Large intestine (tissue), 3 donors: ENCODE results near the gene SDK2. TPM values are rescaled to one million over a fixed set of nuclear protein-coding genes. Genes with fewer than 3 reads are reported as not detected.
"Not testable (repeated sequence)": the region's sequence is repeated elsewhere in the genome, so short reads cannot be mapped to it uniquely, and the experiment has no call there.

ENCODE experiments used
- DNase-seq, 2 donors: peaks; one replicate each; pipeline versions ENCODE4 v3.0.0 to v3.0.0-alpha.2; 2013
- H3K27ac ChIP-seq: one replicate; pipeline ENCODE4 v1.5.1; 2013; ENCODE audit warnings: low read length
- H3K27me3 ChIP-seq: 2 replicates; pipeline ENCODE4 v1.6.1; 2013; ENCODE audit warnings: low read length; ENCODE audit not compliant: control insufficient read depth, insufficient read depth
- H3K36me3 ChIP-seq: 2 replicates; pipeline ENCODE4 v1.6.1; 2013; ENCODE audit warnings: low read length; ENCODE audit not compliant: control insufficient read depth, insufficient read depth
- H3K4me1 ChIP-seq: one replicate; pipeline ENCODE4 v1.6.1; 2013; ENCODE audit warnings: low read length; ENCODE audit not compliant: control insufficient read depth, insufficient read depth
- H3K4me3 ChIP-seq: one replicate; pipeline ENCODE4 v1.5.1; 2013; ENCODE audit warnings: low read length
- H3K9me3 ChIP-seq: one replicate; pipeline ENCODE4 v1.6.1; 2013; ENCODE audit warnings: mild to moderate bottlenecking, low read depth, low read length, moderate library complexity; ENCODE audit not compliant: control insufficient read depth
- WGBS: methylation state at CpG from one replicate; pipeline ENCODE4 v1.1.5; 2013; ENCODE audit warnings: low lambda C conversion rate; ENCODE audit not compliant: insufficient coverage; 5-methylcytosine and 5-hydroxymethylcytosine counted together
- polyA plus RNA-seq: library from polyadenylated mRNA; unstranded; fragments of 120-200 nt; gene quantifications from one replicate; pipeline ENCODE4 v1.2.1, GENCODE V29; 2013

Gene SDK2
- polyA plus RNA-seq, 1 donor = 0.94 TPM

- no peak overlapping the region for H3K27ac ChIP-seq
- DNase-seq = no peak
- WGBS = no CpG with 5 or more reads among the region's 10 CpGs
- no peaks in the 10 kb centered on the region for H3K4me1 ChIP-seq
- H3K36me3 ChIP-seq = no peaks in the 10 kb centered on the region
- H3K4me3 ChIP-seq = no peak overlapping the region
- H3K27me3 ChIP-seq = peaks cover 5% of the 10 kb centered on the region
- no peaks in the 10 kb centered on the region for H3K9me3 ChIP-seq
Observed at GRCh38 chr17:73482894-73483293, 161.4 kb downstream of the SDK2 start.

- H3K27me3 ChIP-seq = peaks cover 7% of the 10 kb centered on the region
- no peaks in the 10 kb centered on the region for H3K4me1 ChIP-seq
- DNase-seq = no peak
- no peaks in the 10 kb centered on the region for H3K9me3 ChIP-seq
- no peaks in the 10 kb centered on the region for H3K36me3 ChIP-seq
- no CpG with 5 or more reads among the region's 16 CpGs for WGBS
- H3K4me3 ChIP-seq = no peak overlapping the region
- H3K27ac ChIP-seq = no peak overlapping the region
Observed at GRCh38 chr17:73482251-73482716, 162.0 kb downstream of the SDK2 start.

GRCh38 chr17:73481676-73482075 is 162.6 kb downstream of the SDK2 start:
- peaks cover 13% of the 10 kb centered on the region for H3K27me3 ChIP-seq
- WGBS = 100% methylated on average over 1 of the region's 12 CpGs
- no peaks in the 10 kb centered on the region for H3K36me3 ChIP-seq
- H3K9me3 ChIP-seq = no peaks in the 10 kb centered on the region
- no peaks in the 10 kb centered on the region for H3K4me1 ChIP-seq
- no peak for DNase-seq
- no peak overlapping the region for H3K4me3 ChIP-seq
- no peak overlapping the region for H3K27ac ChIP-seq

GRCh38 chr17:73480740-73481139 is 163.5 kb downstream of the SDK2 start:
- Histone ChIP-seq H3K27me3 (peaks cover 16% of the 10 kb centered on the region), H3K36me3 (no peaks in the 10 kb centered on the region), H3K9me3 (no peaks in the 10 kb centered on the region), H3K4me1 (no peaks in the 10 kb centered on the region), H3K27ac (no peak overlapping the region), H3K4me3 (no peak overlapping the region)
- no peak for DNase-seq
- no CpG with 5 or more reads among the region's 4 CpGs for WGBS

- DNase-seq = no peak
- no peak overlapping the region for H3K27ac ChIP-seq
- no peak overlapping the region for H3K4me3 ChIP-seq
- H3K4me1 ChIP-seq = peaks cover 7% of the 10 kb centered on the region
- H3K9me3 ChIP-seq = peaks cover 5% of the 10 kb centered on the region
- peaks cover 16% of the 10 kb centered on the region for H3K27me3 ChIP-seq
- no CpG with 5 or more reads among the region's 14 CpGs for WGBS
- H3K36me3 ChIP-seq = no peaks in the 10 kb centered on the region
Observed at GRCh38 chr17:73478768-73479424, 165.3 kb downstream of the SDK2 start.

- H3K9me3 ChIP-seq = peaks cover 5% of the 10 kb centered on the region
- no peak for DNase-seq
- H3K36me3 ChIP-seq = no peaks in the 10 kb centered on the region
- no CpG with 5 or more reads among the region's 11 CpGs for WGBS
- H3K27me3 ChIP-seq = peaks cover 16% of the 10 kb centered on the region
- H3K27ac ChIP-seq = no peak overlapping the region
- peaks cover 7% of the 10 kb centered on the region for H3K4me1 ChIP-seq
- no peak overlapping the region for H3K4me3 ChIP-seq
Observed at GRCh38 chr17:73478334-73478733, 165.9 kb downstream of the SDK2 start.

GRCh38 chr17:73476890-73477350 is 167.3 kb downstream of the SDK2 start:
- H3K27ac ChIP-seq = no peak overlapping the region
- H3K4me3 ChIP-seq = no peak overlapping the region
- H3K27me3 ChIP-seq = peaks cover 19% of the 10 kb centered on the region
- no CpG with 5 or more reads among the region's 13 CpGs for WGBS
- no peak for DNase-seq
- no peaks in the 10 kb centered on the region for H3K36me3 ChIP-seq
- peaks cover 5% of the 10 kb centered on the region for H3K9me3 ChIP-seq
- peaks cover 7% of the 10 kb centered on the region for H3K4me1 ChIP-seq

- Histone ChIP-seq H3K36me3 (no peaks in the 10 kb centered on the region), H3K4me1 (peaks cover 7% of the 10 kb centered on the region), H3K27ac (no peak overlapping the region), H3K9me3 (peaks cover 5% of the 10 kb centered on the region), H3K27me3 (peaks cover 19% of the 10 kb centered on the region), H3K4me3 (no peak overlapping the region)
- DNase-seq = peak; percentile 89 to 96
- WGBS = 36% methylated on average over 2 of the region's 12 CpGs
Observed at GRCh38 chr17:73474370-73474988, 169.8 kb downstream of the SDK2 start.

- not testable (repeated sequence) for H3K36me3 ChIP-seq, DNase-seq, H3K9me3 ChIP-seq, H3K4me1 ChIP-seq, H3K27ac ChIP-seq, H3K4me3 ChIP-seq
- peaks cover 13% of the 10 kb centered on the region for H3K27me3 ChIP-seq
- no CpG with 5 or more reads among the region's 8 CpGs for WGBS
Observed at GRCh38 chr17:73472715-73473114, 171.5 kb downstream of the SDK2 start.

GRCh38 chr17:73471924-73472323 is 172.3 kb downstream of the SDK2 start:
- WGBS = no CpG with 5 or more reads among the region's 12 CpGs
- Histone ChIP-seq H3K4me3 (no peak overlapping the region), H3K27ac (no peak overlapping the region), H3K36me3 (no peaks in the 10 kb centered on the region), H3K9me3 (peaks cover 5% of the 10 kb centered on the region), H3K27me3 (peaks cover 8% of the 10 kb centered on the region), H3K4me1 (peaks cover 7% of the 10 kb centered on the region)
- DNase-seq = no peak
